ENCODE measurements around the gene SORBS1.
A peak's percentile ranks its signal among the peaks of the same experiment; 100 is the strongest.

Gene SORBS1

DNA sequence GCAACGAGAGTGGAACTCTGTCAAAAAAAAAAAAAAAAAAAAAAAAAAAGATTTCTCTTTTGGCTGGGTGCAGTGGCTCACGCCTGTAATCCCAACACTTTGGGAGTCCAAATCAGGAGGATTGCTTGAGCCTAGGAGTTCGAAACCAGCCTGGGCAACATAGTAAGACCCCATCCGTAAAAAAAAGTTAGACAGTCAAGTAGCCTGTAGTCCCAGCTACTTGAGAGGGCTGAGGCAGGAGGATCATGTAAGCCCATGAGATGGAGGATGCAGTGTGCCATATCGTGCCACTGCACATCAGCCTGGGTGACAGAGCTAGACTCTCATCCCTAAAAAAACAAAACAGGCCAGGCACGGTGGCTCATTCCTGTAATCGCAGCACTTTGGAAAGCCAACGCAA lies 295.6 kb downstream of the SORBS1 start:
- Histone ChIP-seq H3K4me1 (peaks cover 0 to 67% (median 38%) of the 10 kb centered on the region in 4 donors), H3K36me3 (peaks cover 0 to 44% (median 40%) of the 10 kb centered on the region in 3 donors), H3K27ac (peak overlapping the region in 1 of 2 donors; percentile 69), H3K9me3 (no peaks in the 10 kb centered on the region), H3K27me3 (no peaks in the 10 kb centered on the region), H3K4me3 (no peak overlapping the region)
- intact Hi-C loops (cut with DNase I; ENCODE audit: low total_unique reads), result no loop called here
- TF ChIP-seq CTCF (IDR thresholded peaks at IDR 0.05), result no peak
- no peak for DNase-seq

- Histone ChIP-seq H3K4me3 (no peak overlapping the region), H3K36me3 (peaks cover 3 to 48% (median 39%) of the 10 kb centered on the region in 3 donors), H3K4me1 (peaks cover 0 to 74% (median 43%) of the 10 kb centered on the region in 4 donors), H3K9me3 (no peaks in the 10 kb centered on the region), H3K27ac (no peak overlapping the region), H3K27me3 (no peaks in the 10 kb centered on the region)
- TF ChIP-seq CTCF (IDR thresholded peaks at IDR 0.05), result no peak
- DNase-seq, result no peak
- intact Hi-C loops (cut with DNase I; ENCODE audit: low total_unique reads), result no loop called here
These were observed 296.7 kb downstream of the SORBS1 start for GRCh38 chr10:95264227-95265051.

DNA sequence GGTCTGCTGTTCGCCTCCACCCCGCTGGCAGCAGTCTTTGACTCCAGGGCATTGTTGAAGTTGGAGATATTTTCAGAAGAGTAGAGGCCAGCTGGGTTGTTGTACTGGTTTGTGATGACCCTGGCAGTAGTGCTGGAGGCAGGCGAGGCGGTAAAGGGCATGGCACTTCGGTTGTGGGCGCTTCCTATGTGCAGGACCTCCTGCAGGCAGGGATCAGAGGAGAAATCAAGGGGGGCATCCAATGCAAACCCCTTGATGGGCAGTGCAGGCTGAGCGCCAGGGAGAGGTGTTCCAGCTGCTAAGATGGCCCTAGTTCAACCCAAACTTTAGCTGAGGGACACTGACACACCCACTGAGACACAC lies 297.3 kb downstream of the SORBS1 start:
- Histone ChIP-seq H3K27ac (no peak overlapping the region), H3K27me3 (no peaks in the 10 kb centered on the region), H3K36me3 (peaks cover 9 to 51% (median 40%) of the 10 kb centered on the region in 3 donors), H3K4me3 (no peak overlapping the region), H3K4me1 (peaks cover 0 to 69% (median 42%) of the 10 kb centered on the region in 4 donors), H3K9me3 (no peaks in the 10 kb centered on the region)
- DNase-seq, result no peak
- intact Hi-C loops (cut with DNase I; ENCODE audit: low total_unique reads), result no loop called here
- TF ChIP-seq CTCF (IDR thresholded peaks at IDR 0.05), result no peak

DNA sequence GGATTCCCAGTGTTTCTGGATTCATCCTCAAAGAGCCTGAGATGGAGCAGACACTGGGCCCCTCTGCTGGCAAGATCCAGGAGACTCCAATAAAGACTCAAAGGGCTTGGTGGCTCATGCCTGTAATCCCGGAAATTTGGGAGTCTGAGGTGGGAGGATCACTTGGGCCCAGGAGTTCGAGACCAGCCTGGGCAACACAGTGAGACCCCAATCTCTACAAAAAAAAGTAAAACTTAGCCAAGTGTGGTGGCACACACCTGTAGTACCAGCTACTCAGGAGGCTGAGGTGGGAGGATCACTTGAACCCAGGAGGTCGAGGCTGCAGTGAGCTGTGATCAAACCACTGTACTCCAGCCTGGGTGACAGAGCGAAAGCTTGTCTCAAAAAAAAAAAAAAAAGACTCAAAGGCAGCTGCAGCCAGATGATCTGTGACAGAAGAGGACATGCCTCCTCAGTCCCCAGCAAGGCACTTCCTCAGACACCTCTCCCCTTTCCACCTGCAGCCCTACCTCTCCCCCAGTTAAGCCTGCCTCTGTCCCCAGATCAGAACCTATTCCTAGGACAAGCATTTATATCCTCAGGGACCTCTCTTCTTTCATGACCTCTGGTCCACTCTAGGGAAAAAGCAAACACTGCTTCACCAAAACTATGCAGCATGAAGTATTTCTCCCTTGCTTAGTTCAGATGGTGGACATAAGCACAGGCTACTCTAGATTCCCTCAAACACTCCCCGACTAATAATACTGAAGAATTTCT lies 298.2 kb downstream of the SORBS1 start:
- Histone ChIP-seq H3K4me3 (no peak overlapping the region), H3K27ac (peak overlapping the region in 1 of 2 donors; percentile 3), H3K36me3 (peaks cover 16 to 58% (median 45%) of the 10 kb centered on the region in 3 donors), H3K27me3 (no peaks in the 10 kb centered on the region), H3K4me1 (peaks cover 0 to 60% (median 33%) of the 10 kb centered on the region in 4 donors), H3K9me3 (no peaks in the 10 kb centered on the region)
- TF ChIP-seq CTCF (IDR thresholded peaks at IDR 0.05), result no peak
- no peak for DNase-seq
- intact Hi-C loops (cut with DNase I; ENCODE audit: low total_unique reads), result no loop called here

DNA sequence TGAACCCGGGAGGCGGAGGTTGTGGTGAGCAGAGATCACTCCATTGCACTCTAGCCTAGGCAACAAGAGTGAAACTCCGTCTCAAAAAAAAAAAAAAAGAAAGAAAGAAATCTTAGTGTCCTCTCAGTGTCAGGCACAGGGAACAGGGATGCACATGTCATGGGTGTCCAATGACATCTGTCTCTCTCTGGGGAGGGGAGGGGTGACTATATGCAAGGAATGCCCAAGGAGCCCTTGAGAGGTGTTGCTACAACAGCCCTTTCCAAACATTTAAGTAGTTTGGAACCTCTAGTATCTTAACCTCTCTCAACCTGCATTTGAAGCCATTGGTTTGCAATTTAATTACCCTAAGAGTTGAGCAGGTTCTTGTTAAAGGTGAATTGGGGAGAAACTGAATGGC lies 299.2 kb downstream of the SORBS1 start:
- Histone ChIP-seq H3K36me3 (peaks cover 20 to 65% (median 50%) of the 10 kb centered on the region in 3 donors), H3K4me1 (peaks cover 0 to 51% (median 30%) of the 10 kb centered on the region in 4 donors)
- intact Hi-C loops (cut with DNase I; ENCODE audit: low total_unique reads), result no loop called here

More for the DNA sequence above, 299.2 kb downstream of the SORBS1 start:
- Histone ChIP-seq H3K9me3 (no peaks in the 10 kb centered on the region), H3K27me3 (no peaks in the 10 kb centered on the region), H3K27ac (no peak overlapping the region), H3K4me3 (no peak overlapping the region)
- DNase-seq, result no peak
- TF ChIP-seq CTCF (IDR thresholded peaks at IDR 0.05), result no peak
